GM18873 (cell line): ENCODE results near the gene DDX27.

Source experiments
- ATAC-seq: cut with Tn5 transposase; IDR thresholded peaks from one replicate; pipeline ENCODE4 v1.9.1; 2021; ENCODE audit warnings: mild to moderate bottlenecking, moderate library complexity, moderate number of reproducible peaks; ENCODE audit not compliant: unreplicated experiment, low FRiP score

Gene DDX27

GRCh38 chr20:49286689-49287551, 67.7 kb downstream of the DDX27 start:
- ATAC-seq = no peak

GRCh38 chr20:49287555-49288249, 68.5 kb downstream of the DDX27 start:
- no peak for ATAC-seq

DNA sequence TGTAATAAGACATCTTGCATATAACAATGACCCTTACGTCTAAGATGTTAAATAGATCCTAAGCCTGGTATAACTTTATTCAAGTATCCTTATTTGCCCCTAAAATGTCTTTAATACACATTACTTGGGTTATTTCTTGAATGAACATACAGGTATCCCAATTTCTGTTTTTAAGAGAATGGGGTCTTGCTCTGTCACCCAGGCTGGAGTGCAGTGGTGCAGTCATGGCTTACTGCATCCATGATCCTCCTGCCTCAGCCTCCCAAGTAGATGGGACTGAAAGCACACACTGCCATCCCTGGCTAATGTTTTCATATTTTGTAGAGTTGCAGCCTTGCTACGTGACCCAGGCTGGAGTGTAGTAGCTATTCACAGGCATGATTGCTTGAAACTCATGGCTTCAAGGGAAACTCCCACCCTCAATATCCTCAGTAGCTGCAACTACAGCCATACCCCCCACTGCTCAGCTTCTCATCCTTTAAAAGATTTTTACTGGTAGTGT, 69.1 kb downstream of the DDX27 start:
- ATAC-seq = no peak

DNA sequence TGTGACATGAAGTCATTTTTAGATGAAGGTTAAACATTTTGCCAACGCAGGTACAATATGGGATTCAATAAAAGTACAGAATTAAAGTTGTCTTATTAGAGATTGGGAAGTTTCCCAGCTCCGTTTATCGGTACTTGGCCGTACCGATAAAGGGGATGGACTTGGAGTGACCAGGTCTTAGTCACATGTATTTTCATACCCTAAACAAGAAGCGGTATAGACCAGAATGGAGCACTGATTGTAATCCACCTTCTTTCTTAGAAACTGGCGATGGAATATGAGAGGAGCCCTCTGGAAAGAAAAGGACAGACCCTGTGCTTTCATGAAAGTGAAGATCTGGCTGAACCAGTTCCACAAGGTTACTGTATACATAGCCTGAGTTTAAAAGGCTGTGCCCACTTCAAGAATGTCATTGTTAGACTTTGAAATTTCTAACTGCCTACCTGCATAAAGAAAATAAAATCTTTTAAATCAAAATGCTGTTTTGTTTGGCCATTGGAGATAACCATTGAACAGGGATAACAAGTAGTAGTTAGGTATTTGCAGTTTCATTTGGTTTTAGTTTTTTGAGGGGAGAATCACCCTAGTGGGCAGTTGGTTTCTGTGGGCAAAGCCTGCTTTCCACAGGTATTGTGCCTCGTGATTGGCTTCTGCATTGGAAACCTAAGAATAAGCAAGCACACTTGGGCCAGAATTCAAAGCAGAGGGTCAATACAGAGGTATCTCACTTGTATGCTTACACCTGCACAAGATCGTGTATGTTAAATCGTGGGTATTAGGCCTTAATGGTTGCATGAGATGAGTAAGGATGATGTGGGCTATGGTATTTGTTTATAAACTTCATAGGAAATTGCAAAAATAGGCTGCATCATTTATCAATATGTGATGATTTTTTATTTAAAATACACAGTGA, 69.8 kb downstream of the DDX27 start:
- ATAC-seq = no peak

DNA sequence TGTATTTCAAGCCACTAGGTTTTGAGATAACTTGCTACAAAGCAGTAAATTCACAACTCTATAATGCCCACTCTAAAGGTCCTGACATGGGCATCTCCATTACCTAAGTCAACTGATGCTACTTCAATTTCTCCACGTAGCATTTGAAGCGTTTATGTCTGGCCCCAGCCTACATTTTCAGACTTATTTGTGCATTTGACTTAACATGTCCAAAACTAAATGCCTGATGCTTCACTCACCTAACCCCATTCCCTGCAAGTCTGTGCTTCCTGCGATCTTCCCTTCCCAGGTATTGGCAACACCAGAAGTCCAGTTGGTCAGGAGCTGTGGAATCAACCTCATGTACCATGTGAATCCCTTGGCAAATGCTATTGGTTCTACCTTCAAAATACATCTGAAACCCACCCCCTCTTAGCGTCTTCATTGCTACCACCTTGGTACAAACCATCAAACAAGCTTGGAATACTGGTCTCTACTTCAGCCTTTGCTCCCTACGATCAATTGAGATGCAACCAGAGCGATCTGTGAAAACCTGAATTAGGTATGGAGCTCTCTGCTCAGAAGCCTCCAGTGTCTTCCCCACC, 71.5 kb downstream of the DDX27 start:
- ATAC-seq = no peak

DNA sequence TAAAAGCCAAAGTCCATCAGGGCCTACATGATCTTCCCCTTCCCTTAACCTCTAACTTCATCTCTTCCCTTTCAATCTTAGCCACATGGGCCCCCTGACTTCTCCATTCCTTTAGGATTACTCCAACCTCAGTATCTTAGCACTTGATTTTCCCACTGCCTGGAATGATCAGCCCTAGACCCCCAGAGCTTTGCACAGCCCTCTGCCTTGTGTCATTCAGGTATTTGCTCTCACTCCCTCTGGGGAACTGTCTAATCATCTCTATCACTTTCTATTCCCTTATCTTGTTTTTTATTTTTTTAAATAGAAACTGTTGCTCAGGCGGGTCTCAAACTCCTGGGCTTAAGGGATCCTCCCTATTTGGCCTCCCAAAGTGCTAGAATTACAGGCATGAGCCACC, 72.0 kb downstream of the DDX27 start:
- ATAC-seq = no peak

GRCh38 chr20:49292010-49292409, 72.8 kb downstream of the DDX27 start:
- ATAC-seq = no peak

- ATAC-seq = no peak
Observed at GRCh38 chr20:49293122-49293521, 73.9 kb downstream of the DDX27 start.
